Kidney epithelial cell (primary cell): ENCODE data around the gene PTPRD. TPM values are rescaled to one million over a fixed set of nuclear protein-coding genes. Genes with fewer than 3 reads are reported as not detected.

Experiments used
- DNase-seq: peaks from one replicate; pipeline ENCODE4 v3.0.0-alpha.2; 2010; ENCODE audit warnings: low read depth
- H3K27me3 ChIP-seq: 2 replicates; pipeline ENCODE4 v1.6.0; 2011; ENCODE audit warnings: low read length; ENCODE audit not compliant: control insufficient read depth, insufficient read depth
- H3K36me3 ChIP-seq: 2 replicates; pipeline ENCODE4 v1.5.1; 2011; ENCODE audit warnings: low read length; ENCODE audit not compliant: control insufficient read depth, insufficient read depth
- H3K4me3 ChIP-seq: 2 replicates; pipeline ENCODE4 v1.5.1; 2011; ENCODE audit warnings: low read depth, mild to moderate bottlenecking, control low read depth, low read length
- total RNA-seq: library from RNA; depleted of rRNA; stranded (reverse); fragments of >200 nt; gene quantifications from 2 replicates; pipeline ENCODE4 v1.2.3, GENCODE V29; 2015
- TF ChIP-seq, protein P1 (sequence below): IDR thresholded peaks from 2 replicates; pipeline ENCODE4 v1.5.1; 2011; ENCODE audit warnings: mild to moderate bottlenecking, moderate library complexity, low read length, control low read depth, inconsistent platforms; ENCODE audit not compliant: insufficient read depth, poor library complexity, severe bottlenecking

The PTPRD gene
- total RNA-seq, 1 donor from 2014 or later: 18.8 TPM

DNA sequence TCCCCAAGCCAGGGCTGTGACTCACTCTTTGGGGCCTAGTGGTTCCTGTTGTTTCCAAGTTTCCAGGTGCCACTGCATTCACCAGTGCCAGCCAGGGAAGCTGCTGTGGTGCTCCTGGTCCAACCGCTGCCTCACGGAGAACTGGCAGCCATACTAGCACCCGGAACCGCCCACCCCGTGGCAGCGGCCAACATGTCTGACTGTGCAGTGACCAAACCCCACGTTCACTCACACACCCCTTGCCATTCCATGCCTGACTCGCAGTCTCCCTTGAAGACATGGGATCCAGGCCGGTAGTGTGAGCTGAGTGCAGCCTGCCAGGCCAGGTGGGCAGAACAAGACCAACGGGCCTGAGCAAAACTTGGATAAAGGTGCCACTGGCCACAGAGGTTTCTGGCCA is 1968.2 kb downstream of the PTPRD start:
- Histone ChIP-seq H3K36me3 (no peaks in the 10 kb centered on the region), H3K4me3 (no peak overlapping the region), H3K27me3 (no peaks in the 10 kb centered on the region)
- TF ChIP-seq, protein P1, sequence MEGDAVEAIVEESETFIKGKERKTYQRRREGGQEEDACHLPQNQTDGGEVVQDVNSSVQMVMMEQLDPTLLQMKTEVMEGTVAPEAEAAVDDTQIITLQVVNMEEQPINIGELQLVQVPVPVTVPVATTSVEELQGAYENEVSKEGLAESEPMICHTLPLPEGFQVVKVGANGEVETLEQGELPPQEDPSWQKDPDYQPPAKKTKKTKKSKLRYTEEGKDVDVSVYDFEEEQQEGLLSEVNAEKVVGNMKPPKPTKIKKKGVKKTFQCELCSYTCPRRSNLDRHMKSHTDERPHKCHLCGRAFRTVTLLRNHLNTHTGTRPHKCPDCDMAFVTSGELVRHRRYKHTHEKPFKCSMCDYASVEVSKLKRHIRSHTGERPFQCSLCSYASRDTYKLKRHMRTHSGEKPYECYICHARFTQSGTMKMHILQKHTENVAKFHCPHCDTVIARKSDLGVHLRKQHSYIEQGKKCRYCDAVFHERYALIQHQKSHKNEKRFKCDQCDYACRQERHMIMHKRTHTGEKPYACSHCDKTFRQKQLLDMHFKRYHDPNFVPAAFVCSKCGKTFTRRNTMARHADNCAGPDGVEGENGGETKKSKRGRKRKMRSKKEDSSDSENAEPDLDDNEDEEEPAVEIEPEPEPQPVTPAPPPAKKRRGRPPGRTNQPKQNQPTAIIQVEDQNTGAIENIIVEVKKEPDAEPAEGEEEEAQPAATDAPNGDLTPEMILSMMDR: no peak
- DNase-seq: no peak

DNA sequence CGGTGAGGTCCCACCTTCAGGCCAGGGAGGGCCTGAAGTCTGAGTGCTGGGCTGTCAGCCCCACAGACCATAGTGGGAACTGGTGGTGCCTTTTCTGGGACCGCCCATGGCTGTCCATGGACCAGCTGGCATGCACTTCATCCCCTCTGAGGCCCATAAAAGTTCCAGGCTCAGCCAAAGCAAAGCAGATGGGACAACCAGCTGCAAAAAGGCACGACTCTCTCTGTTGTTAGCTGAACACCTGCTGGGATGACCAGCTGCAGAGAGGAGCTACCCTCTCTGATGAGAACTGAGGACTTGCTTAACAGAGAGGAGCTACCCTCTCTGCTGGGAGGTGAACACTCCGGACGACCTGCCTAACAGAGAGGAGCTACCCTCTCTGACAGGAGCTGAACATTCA is 1968.9 kb downstream of the PTPRD start:
- TF ChIP-seq, protein P1: no peak
- Histone ChIP-seq H3K4me3 (no peak overlapping the region), H3K27me3 (no peaks in the 10 kb centered on the region), H3K36me3 (no peaks in the 10 kb centered on the region)
- DNase-seq: no peak

DNA sequence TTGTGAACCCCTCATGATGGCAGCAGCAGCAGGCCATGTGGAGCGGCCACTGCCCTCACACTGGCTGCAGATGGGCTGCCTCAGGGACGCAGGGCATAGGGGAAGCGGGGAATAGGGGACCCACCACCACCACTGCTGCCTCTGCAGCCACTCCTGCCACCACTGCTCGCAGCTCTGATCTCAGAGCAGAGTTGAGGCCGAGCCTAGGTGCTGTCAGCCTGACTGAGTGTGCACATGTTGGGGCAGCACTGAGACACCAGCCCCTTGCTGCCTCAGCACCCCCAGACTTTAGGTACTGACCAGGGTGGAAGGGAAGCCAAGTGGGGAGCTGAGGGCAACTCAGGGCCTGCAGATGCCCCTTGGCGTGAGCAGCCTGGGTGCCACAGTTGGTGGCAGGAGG is 1969.3 kb downstream of the PTPRD start:
- Histone ChIP-seq H3K36me3 (no peaks in the 10 kb centered on the region), H3K27me3 (no peaks in the 10 kb centered on the region), H3K4me3 (no peak overlapping the region)
- DNase-seq: no peak
- TF ChIP-seq, protein P1: no peak

DNA sequence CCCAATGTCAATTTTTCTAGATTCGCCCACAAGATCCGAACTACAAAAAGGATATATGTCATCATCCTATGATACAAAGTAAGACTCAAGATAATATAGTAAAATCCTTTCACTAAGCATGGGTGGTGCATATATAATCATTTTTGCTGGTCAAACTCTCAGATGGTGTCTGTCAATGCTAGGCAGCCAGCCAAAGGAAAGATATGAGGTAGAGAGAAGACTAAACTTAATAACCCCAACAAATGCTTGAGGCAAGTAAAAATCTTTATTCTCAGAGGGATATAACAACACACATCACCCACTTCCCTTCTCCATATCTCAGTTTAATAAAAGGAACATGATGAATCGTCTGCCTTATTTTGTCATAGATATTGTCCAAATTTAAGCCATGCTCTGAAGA is 1972.0 kb downstream of the PTPRD start:
- Histone ChIP-seq H3K4me3 (no peak overlapping the region), H3K36me3 (no peaks in the 10 kb centered on the region), H3K27me3 (no peaks in the 10 kb centered on the region)
- no peak for DNase-seq
- TF ChIP-seq, protein P1: no peak

DNA sequence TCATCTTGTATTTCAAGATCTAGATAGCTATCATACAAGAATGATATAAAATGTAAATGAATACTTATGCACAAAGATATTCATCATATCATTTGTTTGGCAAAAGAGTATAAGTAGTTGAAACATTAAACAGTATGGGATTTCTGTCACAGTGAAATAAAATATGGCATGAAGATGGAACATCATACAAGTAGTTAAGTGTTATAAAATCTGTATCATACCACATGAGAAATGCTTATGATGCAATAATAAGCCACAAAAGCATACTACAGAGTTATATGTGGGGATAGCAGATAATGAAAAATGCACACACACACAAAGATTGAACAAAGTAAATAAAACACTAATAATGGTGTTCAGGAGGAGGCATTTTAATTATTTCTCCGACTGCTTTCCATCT is 1975.2 kb downstream of the PTPRD start:
- TF ChIP-seq, protein P1: no peak
- Histone ChIP-seq H3K27me3 (no peaks in the 10 kb centered on the region), H3K36me3 (no peaks in the 10 kb centered on the region), H3K4me3 (no peak overlapping the region)
- no peak for DNase-seq

DNA sequence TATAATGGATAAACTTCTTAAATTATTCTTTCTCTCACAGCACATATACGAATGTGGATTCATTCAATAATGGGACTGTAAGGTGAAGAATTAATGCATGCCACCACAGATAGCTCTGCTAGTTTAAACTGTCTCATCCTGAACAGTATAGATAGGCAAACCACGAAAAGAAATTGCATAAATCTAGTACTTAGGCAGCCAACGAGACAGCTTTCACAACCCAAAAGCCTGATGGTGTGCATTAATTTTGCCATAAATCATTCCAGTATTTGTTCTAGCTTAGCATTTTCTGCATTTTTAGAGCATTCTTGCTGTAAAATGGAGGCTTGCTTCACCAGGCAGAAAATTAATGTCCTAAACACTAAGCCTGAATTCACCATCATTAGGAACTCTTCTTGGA is 1979.0 kb downstream of the PTPRD start:
- Histone ChIP-seq H3K27me3 (no peaks in the 10 kb centered on the region), H3K4me3 (no peak overlapping the region), H3K36me3 (no peaks in the 10 kb centered on the region)
- no peak for DNase-seq
- TF ChIP-seq, protein P1: no peak
